ENCODE results near the gene CCDC106. TPM values are rescaled to one million over a fixed set of nuclear protein-coding genes. Genes with fewer than 3 reads are reported as not detected.

Gene CCDC106
- polyA plus RNA-seq, 4 donors = 14.5 to 29.6 (median 19.3) TPM

DNA sequence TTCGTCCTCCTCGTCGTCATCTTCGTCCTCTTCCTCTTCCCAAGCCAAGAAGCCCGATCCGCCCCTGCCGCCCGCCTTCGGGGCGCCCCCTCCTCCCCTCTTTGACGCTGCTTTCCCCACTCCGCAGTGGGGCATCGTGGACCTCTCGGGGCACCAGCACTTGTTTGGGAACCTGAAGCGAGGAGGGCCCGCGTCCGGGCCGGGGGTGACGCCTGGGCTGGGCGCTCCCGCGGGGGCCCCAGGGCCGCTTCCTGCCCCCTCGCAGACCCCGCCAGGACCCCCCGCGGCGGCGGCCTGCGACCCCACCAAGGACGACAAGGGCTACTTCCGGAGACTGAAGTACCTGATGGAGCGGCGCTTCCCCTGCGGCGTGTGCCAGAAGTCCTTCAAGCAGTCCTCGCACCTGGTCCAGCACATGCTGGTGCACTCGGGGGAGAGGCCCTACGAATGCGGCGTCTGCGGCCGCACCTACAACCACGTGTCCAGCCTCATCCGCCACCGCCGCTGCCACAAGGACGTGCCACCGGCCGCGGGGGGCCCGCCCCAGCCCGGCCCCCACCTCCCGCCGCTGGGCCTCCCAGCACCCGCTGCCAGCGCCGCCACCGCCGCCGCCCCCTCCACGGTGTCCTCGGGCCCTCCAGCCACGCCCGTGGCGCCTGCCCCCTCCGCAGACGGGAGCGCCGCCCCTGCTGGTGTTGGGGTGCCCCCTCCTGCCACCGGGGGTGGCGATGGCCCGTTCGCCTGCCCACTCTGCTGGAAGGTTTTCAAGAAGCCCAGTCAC lies 33.9 kb upstream of the CCDC106 start:
- no peak for DNase-seq (ENCODE audit: low read depth in 4 of 4, low spot score in 3 of 4)

DNA sequence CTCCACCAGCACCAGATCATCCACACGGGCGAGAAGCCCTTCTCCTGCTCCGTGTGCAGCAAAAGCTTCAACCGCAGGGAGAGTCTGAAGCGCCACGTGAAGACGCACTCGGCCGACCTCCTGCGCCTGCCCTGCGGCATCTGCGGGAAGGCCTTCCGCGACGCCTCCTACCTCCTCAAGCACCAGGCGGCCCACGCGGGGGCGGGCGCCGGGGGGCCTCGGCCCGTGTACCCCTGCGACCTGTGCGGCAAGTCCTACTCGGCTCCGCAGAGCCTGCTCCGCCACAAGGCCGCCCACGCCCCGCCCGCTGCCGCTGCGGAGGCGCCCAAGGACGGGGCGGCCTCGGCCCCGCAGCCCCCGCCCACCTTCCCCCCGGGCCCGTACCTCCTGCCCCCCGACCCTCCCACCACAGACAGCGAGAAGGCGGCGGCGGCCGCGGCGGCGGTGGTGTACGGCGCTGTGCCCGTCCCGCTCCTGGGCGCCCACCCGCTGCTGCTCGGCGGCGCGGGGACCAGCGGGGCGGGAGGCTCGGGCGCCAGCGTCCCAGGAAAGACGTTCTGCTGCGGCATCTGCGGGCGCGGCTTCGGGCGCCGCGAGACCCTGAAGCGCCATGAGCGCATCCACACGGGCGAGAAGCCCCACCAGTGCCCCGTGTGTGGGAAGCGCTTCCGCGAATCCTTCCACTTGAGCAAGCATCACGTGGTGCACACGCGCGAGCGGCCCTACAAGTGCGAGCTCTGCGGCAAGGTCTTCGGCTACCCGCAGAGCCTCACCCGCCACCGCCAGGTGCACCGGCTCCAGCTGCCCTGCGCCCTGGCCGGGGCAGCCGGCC lies 33.1 kb upstream of the CCDC106 start:
- no peak for DNase-seq (ENCODE audit: low read depth in 4 of 4, low spot score in 3 of 4)

DNA sequence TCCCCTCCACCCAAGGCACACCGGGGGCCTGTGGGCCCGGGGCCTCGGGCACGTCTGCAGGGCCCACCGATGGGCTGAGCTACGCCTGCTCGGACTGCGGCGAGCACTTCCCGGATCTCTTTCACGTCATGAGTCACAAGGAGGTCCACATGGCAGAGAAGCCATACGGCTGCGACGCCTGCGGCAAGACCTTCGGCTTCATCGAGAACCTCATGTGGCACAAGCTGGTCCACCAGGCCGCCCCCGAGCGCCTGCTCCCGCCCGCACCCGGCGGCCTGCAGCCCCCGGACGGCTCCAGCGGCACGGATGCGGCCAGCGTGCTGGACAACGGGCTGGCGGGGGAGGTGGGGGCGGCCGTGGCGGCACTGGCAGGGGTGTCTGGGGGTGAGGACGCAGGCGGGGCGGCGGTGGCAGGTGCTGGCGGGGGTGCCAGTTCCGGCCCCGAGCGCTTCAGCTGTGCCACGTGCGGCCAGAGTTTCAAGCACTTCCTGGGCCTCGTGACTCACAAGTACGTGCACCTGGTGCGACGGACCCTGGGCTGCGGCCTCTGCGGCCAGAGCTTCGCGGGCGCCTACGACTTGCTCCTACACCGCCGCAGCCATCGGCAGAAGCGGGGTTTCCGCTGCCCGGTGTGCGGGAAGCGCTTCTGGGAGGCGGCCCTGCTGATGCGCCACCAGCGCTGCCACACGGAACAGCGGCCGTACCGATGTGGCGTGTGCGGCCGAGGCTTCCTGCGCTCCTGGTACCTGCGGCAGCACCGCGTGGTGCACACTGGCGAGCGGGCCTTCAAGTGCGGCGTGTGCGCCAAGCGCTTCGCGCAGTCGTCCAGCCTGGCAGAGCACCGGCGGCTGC lies 32.2 kb upstream of the CCDC106 start:
- no peak for DNase-seq (ENCODE audit: low read depth in 4 of 4, low spot score in 3 of 4)

DNA sequence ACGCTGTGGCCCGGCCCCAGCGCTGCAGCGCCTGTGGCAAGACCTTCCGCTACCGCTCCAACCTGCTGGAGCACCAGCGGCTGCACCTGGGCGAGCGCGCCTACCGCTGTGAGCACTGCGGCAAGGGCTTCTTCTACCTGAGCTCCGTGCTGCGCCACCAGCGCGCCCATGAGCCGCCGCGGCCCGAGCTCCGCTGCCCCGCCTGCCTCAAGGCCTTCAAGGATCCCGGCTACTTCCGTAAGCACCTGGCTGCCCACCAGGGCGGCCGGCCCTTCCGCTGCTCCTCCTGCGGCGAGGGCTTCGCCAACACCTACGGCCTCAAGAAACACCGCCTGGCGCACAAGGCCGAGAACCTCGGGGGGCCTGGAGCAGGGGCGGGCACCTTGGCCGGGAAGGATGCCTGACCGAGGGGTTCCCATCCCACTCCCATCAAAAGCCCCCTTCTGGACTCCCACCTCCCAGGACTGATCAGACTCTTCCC lies 31.6 kb upstream of the CCDC106 start:
- DNase-seq (ENCODE audit: low read depth in 4 of 4, low spot score in 3 of 4) = no peak

DNA sequence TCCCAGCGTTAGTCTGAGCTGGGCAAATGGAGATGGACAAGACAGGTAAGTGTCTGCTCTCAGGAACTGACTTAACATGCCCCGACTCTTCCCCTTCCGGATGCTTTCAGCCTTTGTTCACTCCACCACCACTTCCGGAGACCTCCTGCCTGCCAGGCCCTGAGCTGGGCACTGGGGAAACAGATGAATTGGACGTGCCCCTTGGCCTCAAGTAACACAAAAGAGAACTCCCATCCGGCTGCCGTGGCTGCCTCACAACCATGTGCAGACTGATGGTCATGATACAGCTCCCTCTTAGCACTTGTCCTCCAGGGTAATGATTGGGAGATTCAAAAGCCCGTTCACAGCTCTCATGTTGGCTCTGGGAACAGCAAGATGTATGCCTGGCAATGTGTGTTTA lies 30.6 kb upstream of the CCDC106 start:
- no peak for DNase-seq (ENCODE audit: low read depth in 4 of 4, low spot score in 3 of 4)

DNA sequence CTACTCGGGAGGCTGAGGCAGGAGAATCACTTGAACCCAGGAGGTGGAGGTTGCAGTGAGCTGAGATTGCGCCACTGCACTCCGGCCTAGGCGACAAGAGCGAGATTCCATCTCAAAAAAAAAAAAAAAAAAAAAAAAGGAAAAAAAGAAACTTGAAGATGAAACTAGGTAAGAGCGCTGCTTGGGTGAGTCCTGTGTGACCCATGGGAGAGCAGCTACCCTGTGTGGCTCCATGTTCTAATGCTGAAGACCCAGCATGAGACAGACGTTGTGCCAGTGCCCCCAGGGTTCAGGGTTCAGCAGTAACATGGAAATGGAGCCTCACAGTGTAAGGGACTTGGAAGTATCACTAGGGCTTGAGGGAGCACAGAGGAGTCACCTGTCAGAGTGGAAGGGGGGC lies 29.6 kb upstream of the CCDC106 start:
- DNase-seq (ENCODE audit: low read depth in 4 of 4, low spot score in 3 of 4) = no peak

DNA sequence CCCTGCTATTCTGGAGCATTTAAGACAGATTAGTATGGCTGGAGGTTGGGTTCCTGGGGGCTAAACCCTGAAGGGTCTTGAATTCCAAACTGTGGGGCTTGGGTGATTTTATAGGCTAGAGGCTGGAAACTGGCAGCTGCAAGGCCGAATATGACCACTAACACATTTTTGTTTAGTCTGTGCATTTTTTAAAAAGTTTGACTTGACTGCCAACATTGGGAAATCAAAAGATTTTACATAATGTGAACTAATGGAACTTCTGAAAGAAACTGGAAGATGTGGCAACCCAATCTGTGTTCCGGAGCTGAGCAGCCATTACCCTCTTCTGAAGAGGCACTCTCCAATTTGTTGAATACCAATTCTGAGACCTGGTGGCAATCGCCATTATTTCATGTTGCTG lies 28.7 kb upstream of the CCDC106 start:
- DNase-seq (ENCODE audit: low read depth in 4 of 4, low spot score in 3 of 4) = no peak

DNA sequence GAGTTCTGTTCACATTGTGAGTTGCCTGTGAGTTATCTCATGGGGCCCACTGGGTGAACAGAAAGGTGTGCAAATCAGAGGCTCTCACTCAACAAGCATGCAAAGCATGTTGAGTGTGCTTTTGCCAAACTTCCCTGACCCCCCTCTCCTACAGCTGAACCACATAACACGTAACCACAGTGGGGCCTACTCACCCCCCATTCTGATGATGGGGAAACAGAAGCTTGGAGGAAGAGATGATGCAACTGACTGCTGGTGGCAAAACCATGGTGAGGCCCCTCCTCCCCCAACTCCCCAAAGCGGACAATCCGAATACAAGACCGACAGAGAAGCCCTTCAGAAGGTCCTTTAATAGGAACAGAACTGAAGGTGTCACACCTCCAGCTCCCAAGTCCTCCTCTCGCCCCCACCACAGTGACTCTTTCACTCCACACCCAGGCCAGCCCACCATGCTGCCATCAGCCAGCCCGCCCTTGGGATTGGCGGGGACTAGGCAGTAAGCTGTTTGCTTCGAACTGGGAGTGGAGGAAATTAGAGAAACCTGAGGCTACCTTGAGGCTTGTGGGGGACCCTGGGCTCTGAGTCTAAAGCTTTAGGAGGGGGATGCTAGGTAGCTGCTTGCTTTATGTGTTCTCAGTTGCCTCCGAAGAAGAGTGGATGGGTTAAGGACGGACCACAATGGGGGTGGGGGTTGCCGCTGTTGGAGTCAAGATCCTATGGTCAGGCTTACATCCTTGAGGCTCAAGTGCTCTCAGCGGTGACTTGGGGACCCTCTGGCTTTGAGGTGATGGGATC lies 27.4 kb upstream of the CCDC106 start:
- no peak for DNase-seq (ENCODE audit: low read depth in 4 of 4, low spot score in 3 of 4)

DNA sequence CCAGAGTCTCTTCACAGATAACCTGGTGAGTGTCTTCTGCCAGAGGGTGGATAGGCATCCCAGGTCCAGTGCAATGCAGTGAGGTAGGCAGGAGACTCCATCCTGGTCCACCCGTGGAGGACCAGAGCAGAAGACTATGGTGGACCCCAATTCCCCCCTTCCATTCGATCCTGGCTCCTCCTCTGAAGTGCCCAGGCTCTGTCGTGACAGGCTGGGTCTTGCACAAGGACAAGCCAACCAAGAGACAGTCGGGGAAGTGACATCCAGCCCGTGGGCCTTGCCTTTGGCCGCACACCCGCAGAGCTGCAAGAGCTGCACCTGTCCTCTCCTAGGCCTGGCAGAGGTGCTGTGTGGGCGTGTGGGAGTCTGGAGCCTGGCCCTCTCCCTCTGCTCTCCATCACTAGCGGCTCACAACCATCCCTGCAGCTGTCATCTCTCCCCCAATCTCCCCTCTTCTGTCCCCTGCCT lies 26.8 kb upstream of the CCDC106 start:
- DNase-seq (ENCODE audit: low read depth in 4 of 4, low spot score in 3 of 4) = no peak

DNA sequence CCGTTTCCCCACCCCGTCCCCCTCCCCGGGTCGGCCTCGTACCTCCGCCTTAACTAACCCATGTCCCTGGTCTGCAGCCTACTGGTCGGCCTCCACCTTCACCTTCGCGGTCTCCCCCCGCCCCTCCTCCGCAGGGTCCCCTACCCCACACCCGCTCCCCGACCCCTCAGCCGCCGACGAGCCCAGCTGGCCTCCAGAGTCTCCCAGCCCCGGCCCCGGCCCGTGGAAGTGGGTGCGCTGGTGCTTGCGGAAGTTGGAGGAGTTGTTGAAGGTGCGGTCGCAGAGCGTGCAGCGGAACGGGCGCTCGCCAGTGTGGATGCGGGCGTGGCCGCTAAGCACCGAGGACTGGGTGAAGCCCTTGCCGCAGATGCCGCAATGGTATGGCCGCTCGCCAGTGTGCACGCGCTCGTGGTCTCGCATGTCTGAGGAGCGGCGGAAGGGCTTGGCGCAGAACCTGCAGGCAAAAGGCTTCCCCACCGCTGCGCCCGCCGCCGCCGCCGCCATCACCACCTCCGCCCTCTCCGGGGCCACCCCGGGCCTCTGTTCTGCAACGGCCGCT lies 26.3 kb upstream of the CCDC106 start:
- DNase-seq (ENCODE audit: low read depth in 4 of 4, low spot score in 3 of 4) = no peak

DNA sequence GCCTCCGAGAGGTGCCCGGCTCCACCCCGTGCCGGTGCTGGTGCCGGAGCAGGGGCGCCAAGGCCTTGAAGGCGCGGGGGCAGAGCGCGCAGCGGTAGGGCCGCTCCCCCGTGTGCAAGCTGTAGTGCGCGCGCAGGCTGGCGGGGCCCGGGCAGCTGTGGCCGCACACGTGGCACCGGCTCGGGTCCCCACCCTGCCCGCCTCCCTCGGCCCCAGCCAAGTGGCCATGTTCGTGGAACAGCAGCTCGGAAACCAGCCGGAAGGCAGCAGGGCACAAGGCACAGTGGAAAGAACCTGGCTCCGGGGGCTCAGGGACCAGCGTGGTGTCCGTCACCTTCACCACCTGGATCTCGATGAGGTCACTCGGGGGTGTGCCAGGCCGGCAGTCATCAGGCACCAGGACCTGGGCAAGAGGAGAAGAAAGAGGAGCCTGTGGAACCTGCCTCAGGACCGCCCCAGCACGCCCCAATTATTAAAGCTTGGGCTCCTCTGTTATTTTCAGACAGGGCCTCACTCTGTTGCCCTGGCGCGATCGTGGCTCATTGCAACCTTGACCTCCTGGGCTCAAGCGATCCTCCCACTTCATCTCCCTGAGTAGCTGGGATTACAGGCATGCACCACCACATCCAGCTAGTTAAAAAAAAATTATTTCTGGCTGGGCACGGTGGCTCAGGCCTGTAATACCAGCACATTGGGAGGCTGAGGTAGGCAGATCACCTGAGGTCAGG lies 25.6 kb upstream of the CCDC106 start:
- no peak for DNase-seq (ENCODE audit: low read depth in 4 of 4, low spot score in 3 of 4)

DNA sequence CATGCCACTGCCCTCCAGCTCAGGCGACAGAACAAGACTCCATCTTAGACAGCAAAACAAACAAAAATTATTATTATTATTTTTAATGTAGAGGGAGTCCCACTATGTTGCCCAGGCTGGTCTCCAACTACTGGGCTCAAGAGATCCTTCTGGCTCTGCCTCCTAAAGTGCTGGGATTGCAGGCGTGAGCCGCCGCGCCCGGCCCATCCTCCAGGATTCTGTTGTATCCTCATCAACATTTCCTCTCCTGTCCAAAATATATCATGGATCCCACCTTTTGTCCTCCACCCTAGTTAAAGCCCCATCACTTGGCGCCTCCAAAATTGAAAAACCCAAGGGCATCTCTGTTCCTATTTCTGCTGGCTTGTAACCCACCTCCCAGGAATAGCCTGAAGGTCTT lies 24.9 kb upstream of the CCDC106 start:
- DNase-seq (ENCODE audit: low read depth in 4 of 4, low spot score in 3 of 4) = no peak

DNA sequence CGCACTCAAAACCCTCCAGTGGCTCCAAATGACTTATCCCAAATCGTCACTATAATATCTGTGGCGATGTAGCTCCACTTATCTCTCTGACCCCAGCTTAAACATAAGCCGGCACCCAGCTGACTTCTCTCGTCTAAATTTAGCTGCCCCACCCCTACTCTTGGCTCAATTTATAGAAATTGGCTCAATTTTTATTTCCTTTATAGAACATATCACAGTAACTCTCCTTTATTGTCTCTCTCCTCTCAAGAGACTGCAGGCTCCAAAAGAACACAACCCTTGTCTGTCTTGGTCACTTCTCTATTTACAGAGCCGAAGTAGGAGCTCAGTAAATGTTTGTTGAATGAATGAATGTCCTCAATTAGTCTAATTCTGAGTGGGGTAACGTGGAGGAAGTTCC lies 24.5 kb upstream of the CCDC106 start:
- no peak for DNase-seq (ENCODE audit: low read depth in 4 of 4, low spot score in 3 of 4)

DNA sequence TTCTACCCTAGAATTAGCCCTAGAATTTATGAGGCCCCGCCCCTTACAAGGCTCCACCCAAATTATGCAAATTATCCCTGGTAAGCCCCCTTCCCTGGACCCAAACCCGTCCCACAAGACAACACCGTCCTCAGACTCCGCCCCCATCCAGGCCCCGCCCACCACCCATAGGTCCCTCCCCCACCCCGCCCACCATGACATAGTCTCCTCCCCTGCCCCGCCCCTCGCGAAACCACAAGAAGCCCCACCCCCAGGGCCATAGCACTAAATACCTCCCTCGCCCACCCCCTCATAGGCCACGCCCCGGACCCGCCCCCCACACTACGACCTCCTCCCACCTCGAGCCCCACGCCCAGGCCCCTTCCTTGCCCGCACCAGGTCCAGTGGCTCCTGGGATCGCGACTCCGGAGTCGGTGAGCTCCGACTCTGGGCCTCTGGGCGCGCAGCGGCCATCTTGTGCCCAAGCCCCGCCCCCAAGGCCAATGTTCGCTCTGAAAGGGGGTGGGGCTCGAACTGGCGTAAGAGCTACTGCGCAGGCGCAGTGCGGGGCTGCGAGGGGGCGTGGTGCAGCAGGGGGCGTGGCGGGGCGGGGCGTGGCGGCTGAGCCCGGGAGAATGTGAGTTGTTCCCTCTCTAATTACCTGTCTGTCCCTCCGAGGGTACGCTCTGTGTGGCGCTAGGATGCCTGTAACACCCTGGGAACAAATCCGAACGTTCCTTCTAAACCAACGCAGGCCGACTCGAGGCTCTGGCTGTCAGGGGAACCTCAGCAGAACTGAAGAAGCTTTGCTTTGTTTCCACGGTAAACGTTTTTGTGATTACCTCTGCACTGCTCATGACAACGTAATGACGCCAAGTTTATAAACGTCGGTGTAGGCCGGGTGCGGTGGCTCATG lies 23.7 kb upstream of the CCDC106 start, which contains the start of gene ZNF784:
Gene ZNF784, minus strand, starts transcription at position 458 of the 895 bp plus-strand sequence. Its CDS starts 5 bp downstream, at position 453.
- peak in 3 of 4 donors; percentile 84 to 90 (median 89) for DNase-seq (ENCODE audit: low read depth in 4 of 4, low spot score in 3 of 4)

DNA sequence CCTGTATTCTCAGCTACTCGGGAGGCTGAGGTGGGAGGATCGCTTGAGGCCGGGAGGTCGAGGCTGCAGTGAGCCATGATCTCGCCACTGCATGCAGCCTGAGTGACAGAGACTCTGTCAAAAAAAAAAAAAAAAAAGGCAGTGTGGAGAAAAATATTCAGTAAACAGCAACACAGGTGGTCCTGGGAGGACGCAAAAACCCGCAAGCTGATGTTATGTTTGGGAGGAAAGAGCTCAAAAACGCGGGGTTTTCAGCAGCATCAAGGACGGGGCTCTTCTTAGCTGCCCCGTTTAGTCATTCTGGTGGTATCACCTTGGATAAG lies 23.0 kb upstream of the CCDC106 start:
- DNase-seq (ENCODE audit: low read depth in 4 of 4, low spot score in 3 of 4) = no peak

DNA sequence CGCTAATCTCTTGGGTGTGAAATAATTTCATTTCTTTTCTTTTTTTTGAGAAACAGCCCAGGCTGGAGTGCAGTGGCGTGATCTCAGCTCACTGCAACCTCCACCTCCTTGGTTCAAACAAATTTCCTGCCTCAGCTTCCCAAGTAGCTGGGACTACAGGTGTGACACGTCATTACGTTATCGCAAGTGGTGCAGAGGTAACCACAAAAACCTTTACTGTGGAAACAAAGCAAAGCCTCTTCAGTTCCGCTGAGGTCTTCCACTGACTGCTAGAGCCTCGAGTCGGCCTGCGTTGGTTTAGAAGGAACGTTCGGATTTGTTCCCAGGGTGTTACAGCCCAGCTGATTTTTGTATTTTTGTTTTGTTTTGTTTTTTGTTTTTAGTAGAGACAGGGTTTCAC lies 21.7 kb upstream of the CCDC106 start:
- DNase-seq (ENCODE audit: low read depth in 4 of 4, low spot score in 3 of 4) = no peak

DNA sequence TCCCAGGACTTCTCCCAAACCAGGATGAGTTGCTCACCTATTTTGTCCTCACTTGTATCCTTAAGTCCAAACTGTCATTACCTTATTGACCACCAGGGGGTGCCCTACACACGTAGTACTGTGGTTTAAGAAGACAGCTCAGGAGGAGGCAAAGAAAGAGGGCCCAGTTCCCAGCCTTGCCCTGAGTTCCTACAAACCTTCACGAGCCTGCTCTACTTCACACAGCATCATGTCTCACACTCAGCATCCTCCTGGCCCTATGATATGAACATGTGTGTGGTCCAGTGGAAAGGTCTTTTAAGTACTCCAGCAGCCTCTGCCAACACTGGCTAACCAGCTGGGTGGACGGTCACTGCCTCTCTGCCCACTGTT lies 15.6 kb upstream of the CCDC106 start:
- peak; percentile 75 to 83 (median 83) for DNase-seq (ENCODE audit: low read depth in 4 of 4, low spot score in 3 of 4)

DNA sequence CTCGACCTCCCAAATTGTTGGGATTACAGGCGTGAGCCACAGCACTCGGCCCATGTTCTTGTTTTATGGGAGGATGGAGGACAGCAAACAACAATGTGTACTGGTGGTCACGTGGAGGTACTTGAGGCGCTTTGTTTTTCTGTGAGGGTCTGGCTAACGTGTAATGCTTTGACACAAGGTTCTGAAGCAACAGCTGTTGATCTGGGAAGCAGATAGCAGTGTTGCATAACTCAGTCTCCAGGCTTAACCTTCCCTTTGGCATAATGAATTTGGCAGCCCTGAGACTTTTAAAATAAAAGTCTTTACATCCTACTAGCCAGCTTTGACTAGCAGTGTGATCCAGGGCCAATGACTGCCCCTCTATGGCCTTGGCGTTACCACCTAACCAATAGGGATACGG lies 14.2 kb upstream of the CCDC106 start:
- no peak for DNase-seq (ENCODE audit: low read depth in 4 of 4, low spot score in 3 of 4)

All from left renal pelvis (tissue), 4 donors.